ENCODE measurements around the gene VAMP5.

DNA sequence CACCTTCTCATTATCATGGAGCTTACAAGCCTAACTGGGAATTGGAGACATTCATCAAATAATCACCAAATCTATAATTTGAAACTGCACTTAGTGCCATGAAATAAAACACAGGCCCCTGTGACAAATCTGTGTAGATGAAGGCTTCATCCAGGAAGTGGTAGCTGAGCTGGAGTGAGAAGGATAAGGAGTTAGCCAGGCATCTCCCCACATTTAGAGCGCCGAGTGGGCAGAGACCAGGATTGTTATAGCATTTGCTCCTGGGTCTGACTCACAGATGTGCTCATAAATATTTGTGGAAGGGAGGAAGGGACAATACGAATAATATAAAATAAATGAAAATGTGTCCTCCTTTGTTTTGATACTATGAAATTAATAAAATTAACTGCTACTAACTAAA lies 47.8 kb upstream of the VAMP5 start:
- TF ChIP-seq, protein P1, sequence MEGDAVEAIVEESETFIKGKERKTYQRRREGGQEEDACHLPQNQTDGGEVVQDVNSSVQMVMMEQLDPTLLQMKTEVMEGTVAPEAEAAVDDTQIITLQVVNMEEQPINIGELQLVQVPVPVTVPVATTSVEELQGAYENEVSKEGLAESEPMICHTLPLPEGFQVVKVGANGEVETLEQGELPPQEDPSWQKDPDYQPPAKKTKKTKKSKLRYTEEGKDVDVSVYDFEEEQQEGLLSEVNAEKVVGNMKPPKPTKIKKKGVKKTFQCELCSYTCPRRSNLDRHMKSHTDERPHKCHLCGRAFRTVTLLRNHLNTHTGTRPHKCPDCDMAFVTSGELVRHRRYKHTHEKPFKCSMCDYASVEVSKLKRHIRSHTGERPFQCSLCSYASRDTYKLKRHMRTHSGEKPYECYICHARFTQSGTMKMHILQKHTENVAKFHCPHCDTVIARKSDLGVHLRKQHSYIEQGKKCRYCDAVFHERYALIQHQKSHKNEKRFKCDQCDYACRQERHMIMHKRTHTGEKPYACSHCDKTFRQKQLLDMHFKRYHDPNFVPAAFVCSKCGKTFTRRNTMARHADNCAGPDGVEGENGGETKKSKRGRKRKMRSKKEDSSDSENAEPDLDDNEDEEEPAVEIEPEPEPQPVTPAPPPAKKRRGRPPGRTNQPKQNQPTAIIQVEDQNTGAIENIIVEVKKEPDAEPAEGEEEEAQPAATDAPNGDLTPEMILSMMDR (IDR thresholded peaks at IDR 0.05), result no peak
- no peak for TF ChIP-seq POLR2A (IDR thresholded peaks at IDR 0.05)

All from vagina (tissue), 2 donors.